Stimulated activated CD8-positive, alpha-beta memory T cell treated with anti-CD3 and anti-CD28 coated beads, Interleukin-7, amount 100 ng/mL, for 1 hour (primary cell): ENCODE measurements around the gene SOX13.

Experiments
- DNase-seq, 2 donors: peaks; one replicate each; pipeline ENCODE4 v3.0.0-alpha.2; 2020; ENCODE audit warnings: low read depth in 2 of 2

The SOX13 gene

DNA sequence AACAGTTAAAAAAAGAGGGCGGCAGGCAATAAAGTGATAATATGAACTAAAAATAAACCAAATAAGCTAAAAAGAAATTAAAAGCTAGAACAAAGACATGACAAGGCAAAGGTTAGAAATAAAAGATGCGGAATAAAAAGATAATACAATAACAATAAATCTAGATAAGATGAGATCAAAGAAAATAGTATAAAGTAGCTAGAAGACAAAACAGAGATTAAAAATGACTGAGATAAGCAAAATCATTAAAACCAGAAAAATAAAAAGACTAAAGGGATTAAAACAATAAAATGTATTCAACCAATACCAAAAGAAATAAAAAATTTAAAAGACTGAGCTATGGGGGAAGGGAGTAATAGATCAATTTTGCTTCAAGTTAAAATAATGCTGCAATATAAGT is 10.8 kb upstream of the SOX13 start:
- no peak for DNase-seq

DNA sequence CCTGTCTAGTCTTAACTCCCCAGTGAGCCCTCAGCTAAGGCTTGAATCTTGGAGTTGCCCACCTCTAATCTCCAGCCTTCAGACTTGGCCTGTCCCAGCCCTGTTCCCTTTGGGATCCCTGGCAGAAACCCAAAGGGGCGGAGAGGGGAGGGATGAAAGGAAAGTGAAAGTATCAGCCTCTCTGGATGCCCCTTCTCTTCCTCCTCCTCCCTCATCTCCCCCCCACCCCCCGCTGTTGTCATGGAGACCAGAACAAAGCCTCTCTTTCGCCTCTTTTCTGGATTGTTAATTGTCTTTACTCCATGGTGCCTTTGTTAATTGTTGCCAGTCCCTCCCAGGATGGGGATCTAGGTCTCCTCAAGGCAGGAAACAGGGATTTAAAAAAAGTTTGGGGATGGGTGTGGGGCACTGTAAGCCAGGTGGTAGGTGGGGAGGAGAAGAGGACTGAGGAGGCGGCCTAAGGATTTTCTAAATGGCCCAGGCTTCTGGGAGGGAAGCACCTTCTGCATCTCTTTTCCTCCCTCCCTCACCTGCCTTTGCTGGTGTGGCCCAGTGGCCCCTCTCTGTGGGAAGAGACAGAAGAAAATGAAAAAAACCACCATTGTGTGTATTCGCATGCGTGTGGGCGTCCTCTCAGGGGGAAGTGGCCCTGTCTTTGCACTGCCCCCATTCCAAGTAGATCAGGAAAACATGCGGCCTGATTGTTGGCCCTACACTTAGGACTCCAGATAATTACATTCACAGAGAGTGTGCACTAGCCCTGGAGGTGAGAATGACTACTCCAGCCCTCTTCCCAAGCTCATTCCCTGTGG is 7.5 kb upstream of the SOX13 start:
- DNase-seq, result no peak

DNA sequence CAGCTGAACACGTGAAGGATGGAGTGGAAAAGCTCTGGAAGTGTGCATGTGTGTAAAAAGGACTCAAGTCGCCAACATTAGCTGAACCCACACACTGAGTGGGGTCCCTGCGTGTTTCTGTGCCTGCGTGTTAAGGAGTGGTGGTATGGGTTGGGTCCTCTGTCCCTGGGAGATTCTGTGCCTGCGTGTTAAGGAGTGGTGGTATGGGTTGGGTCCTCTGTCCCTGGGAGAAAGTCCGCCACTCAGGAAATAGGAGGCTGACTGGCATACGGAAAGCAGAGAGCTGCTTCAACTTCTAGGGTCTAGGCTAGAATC is 7.0 kb upstream of the SOX13 start:
- DNase-seq, result no peak

- DNase-seq, result no peak
Measured at GRCh38 chr1:204067935-204068334, 5.0 kb upstream of the SOX13 start.

DNA sequence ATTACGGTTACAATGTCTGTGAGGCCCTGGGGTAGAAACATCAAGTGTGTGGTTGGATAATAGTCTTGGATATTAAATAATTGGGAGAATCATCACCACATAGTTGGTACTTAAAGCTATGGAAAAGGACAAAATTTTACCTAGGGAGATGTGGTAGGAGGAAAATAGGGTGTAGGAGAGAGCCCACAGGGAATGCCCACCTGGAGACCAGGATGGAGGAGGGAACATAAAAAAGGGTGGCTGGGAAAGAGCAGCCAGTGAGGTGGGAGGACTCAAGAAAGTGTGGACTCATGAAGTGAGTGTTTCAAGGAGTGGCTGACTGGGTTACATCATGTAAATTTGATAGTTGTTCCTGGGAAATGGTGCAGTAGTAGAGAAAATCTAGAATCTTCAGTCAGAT is 3.0 kb upstream of the SOX13 start:
- no peak for DNase-seq

DNA sequence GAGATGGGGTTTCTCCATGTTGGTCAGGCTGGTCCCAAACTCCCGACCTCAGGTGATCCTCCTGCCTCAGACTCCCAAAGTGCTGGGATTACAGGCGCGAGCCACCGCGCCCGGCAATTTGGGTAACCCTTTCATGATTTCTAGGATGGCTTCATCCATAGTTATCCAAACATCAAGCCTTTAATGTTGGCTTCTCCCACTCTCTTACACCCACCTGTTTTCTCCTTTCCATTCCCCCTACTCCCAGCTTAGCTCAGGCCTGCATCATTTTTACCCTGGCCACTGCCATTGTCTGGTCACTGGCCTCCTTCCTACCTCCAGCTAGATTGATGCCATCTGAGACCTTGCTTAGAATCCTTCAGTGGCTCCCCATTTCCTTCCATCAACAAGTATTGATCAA is 2.0 kb upstream of the SOX13 start:
- DNase-seq, result no peak

- DNase-seq, result no peak
Measured at GRCh38 chr1:204073837-204074273, 940 bp downstream of the SOX13 start.

DNA sequence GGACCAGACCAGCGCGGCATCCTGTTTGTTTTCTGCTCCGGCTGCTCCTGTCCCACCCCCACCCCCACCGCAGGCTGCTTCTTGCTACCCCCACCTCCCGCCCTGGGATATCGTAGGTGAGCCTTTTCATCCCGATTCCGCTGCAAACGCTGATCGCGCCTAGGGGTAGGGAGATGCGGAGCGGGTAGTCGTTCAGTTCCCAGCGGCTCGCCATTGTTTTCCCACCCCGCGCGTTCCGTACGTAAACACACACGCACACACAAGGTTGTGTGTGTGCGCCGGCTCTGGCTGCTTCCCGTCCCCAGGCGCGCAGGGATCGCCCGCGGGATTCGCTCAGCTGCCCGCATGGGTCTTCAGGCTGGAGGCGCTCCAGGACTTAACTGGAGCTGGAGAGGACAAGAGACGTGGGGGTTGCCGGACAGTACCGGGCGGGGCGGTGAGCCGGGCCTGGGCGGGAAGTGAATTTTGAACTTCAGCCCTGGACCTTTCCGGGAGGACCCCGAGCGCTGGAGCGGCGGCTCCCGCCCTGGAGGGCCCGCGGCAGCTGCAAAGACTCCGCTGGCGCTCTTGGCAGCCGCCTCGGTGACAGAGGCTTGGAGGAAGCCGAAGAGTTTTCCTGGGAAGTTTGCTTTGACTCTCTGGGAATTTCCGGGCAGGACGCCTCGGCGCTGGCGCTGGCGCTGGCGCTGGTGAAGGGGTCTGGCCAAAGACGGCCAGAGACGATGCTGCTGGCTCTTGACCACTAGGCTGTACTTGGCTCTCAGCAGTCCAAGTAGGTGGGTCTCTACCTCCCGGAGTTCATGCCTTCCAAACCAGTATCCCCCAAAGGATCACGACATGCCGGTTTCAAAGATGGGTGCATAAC is 1.6 kb downstream of the SOX13 start:
- DNase-seq, result no peak

GRCh38 chr1:204075139-204075521 is 2.2 kb downstream of the SOX13 start:
- DNase-seq, result no peak

DNA sequence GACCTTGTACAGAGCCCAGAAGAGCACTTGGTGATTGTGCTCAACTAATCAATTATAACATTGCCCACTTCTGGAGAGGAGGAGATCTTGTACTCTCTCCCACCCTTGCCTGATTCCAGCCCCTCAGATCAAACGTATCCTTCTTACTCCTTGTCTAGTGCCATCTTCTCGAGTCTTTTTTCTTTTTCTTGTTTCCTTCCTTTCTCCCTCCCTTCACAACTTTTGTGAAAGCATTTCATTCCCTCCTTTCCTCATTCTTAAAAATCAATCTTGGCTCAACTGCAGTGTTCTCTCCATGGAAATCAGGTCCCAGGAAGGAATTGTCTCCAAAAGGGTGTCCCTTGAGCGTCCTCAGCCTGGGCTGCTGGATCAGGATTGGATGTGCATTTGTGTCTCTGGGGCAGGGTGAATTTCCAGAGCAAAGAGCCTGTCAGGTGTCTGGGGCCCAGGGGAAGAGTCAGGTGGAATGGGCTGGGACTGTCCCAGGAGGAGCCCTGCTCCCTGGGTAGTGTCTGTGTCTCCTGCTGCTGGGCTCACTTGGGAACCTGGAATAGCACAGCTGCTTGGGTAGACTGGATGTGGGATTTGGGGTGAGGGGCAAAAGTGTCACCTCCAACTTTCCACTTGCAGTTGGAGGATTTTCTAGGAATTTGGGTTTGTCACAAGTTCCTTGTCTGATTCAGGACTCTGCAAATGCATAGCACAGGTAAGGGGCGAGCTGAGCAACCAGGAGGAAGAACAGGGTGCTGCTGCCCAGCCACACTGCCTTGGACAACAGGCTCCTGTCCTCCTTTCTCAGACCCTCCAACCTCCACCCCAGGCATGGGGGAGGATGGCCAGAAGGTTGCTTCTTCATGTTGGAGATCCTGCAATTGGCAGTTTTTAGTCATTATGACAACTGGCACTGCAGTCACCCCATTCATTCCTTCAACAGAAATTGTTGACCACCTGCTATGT is 3.3 kb downstream of the SOX13 start:
- no peak for DNase-seq

GRCh38 chr1:204076891-204077290 is 4.0 kb downstream of the SOX13 start:
- no peak for DNase-seq

DNA sequence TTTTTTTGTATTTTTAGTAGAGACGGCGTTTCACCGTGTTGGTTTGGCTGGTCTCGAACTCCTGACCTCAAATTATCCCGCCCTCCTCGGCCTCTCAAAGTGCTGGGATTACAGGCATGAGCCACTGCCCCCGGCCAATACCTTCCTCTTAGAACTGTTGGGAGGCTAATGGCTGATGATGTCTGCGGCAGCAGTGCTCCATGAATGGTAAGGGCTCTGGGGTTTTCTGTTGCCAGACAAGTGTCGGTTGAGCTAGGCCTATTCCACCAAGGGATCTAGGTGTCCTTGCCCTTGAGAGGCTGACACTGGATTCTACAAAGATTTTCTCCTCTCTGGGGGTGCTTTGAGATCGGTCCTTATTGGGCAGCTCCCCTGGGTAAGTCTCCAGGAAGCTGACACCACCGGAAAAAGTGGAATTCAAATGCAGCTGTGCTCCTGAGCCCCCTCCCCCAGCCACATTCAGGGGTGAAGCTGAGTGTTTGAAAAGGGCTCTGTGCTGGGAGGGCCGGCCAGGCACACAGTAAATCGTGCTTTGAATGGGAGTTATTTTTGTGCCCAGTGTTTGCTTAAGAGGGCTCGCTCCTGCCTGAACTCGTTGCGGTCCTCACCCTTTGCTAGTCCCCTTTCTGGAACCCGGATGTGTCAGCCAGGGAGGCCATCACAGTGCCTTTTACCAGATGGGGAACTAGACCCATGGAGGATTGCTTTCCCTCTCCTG is 5.2 kb downstream of the SOX13 start:
- DNase-seq, result no peak

GRCh38 chr1:204079608-204079999 is 6.7 kb downstream of the SOX13 start:
- DNase-seq, result no peak

- no peak for DNase-seq
Measured at GRCh38 chr1:204080163-204080903, 7.4 kb downstream of the SOX13 start.

DNA sequence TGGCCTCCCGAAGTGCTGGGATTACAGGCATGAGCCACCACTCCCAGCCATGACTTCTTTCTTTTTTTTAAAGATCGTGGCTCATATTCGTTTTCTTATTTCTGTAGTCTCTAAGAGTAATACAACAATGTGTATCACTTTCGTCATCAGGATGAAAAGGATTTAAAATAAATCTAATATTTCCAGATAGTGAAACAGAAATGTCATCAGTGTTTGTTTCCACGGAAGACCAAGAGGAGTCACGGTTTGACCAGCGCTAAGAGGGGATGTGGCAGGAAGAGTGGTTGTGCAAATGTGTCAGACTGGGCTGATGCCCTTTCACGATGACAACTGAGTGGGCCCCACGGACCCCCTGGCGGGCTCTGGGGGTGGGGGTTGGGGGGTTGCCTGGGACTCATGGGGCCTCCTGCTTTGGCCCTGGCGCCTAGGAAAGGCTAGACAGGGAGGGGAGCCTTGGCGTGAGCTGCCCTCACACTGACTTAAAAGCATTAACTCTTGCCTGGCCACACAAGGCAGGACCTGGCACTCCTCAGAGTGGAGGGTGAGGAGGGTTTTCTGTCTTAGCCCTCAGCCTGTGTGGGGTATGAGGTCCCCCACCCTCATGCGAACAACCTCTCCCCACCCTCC is 8.4 kb downstream of the SOX13 start:
- no peak for DNase-seq

DNA sequence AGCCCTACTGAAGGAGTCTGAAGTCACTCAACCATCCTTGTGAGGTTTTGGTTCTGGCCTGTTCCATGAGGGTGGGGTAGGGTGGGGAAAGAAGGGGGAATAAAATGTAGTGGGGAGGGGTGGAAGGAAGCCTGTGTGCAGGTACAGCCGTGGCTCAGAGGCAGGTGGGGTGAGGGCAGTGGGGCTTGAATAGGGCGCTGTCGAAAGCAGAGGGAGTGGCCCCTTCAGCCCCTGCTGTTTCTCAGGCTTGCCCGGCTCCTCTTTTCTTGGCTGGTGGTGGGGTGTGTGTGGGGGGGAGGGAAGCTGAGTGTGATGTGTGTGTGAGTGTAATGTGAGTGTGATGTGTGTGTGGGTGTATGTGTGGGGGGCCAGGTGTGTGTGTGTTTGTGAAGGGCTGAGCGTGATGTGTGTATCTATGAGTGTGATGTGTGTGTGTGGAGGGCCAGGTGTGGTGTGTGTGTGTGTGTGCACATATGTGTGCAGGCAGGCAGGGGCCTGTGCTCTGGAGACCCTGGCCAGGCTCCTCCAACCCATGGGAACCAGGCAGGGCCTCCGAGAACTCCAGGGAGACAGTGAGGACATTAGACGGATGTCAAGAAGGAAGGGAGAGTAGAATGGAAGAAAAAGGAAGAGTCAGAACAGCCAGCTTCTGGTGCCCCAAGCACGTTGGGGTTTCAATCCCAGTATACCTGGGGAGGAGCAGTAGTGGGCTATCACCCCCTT is 9.0 kb downstream of the SOX13 start:
- no peak for DNase-seq

- DNase-seq, result no peak
Measured at GRCh38 chr1:204083491-204083890, 10.6 kb downstream of the SOX13 start.

DNA sequence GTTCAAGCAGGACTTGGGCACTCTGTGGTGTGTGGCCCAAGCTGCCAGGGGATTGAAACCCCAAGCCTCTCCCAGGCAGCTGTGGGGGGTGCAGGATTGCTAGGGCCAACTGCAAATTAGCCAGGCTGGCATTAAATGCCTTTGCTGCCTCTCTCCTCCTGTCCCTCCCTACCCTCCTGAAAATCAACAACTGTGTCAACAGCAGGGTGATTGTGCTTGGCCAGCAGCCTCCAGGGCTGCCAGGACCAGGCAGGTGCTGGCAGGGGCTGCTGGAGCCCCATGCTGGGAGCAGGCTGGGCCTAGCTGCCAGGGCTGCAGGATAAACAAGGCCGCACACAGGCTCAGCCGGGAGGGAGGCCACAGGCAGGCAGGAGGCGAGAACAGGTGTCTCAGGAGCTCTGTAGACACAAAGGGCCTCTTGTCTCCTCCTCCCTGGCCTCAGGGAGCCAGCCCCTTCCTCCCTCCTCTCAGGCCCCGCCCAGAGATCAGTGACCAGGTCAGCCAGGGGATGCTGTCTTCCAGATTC is 11.4 kb downstream of the SOX13 start:
- DNase-seq, result no peak

GRCh38 chr1:204085876-204086275 is 13.0 kb downstream of the SOX13 start:
- DNase-seq, result no peak
